HepG2 (cell line): ENCODE measurements around the gene ZG16. TPM values are rescaled to one million over a fixed set of nuclear protein-coding genes. Genes with fewer than 3 reads are reported as not detected.

ENCODE experiments used
- ATAC-seq: fragments of 200-7000 bp; cut with Tn5 transposase; 3 replicates; pipeline ENCODE4 v1.9.1; 2020; ENCODE audit warnings: mild to moderate bottlenecking, moderate library complexity
- BruUV-seq: library from RNA; stranded (reverse); fragments of 400-500 nt; replicated peaks from 2 replicates; lab custom pipeline; 2021; lab: Mats Ljungman, UMichigan
- CTCF ChIA-PET: fragments of 300-600 bp; formaldehyde crosslinking; extraction: SDS; loops from one replicate; lab custom pipeline; 2021; ENCODE audit warnings: low total read pairs, inconsistent platforms, low intra/inter-chr PET ratio; lab: Yijun Ruan, JAX
- POLR2A ChIA-PET: fragments of 350-600 bp; sonication (Branson Sonifier 250); formaldehyde crosslinking; loops from one replicate; lab custom pipeline; 2020; ENCODE audit warnings: antibody characterized with exemption, inconsistent platforms; lab: Yijun Ruan, JAX
- DNase-seq: peaks from one replicate; pipeline ENCODE4 v3.0.0-alpha.2; 2015; ENCODE audit warnings: low spot score
- FAIRE-seq: peaks from 3 replicates; lab custom pipeline; 2011; peaks lifted over from hg19 to GRCh38; lab: Jason Lieb, UNC
- H2AFZ ChIP-seq: one replicate; pipeline ENCODE4 v1.6.1; 2011; ENCODE audit warnings: low read length, inconsistent platforms
- H3K27ac ChIP-seq: fragments of 300-600 bp; 3 replicates; pipeline ENCODE4 v1.8.0; 2011; ENCODE audit warnings: mixed run types, mild to moderate bottlenecking, mixed read lengths, low read length, inconsistent platforms; ENCODE audit not compliant: insufficient read depth; ENCODE audit errors: extremely low read length
- H3K27me3 ChIP-seq, 2 experiments: fragments of 200-600 bp in 1 of 2; 2 replicates in 1 of 2; 3 replicates in 1 of 2; pipeline versions ENCODE4 v1.6.0 to v1.8.0; 2011; ENCODE audit warnings: low read length in 2 of 2, mild to moderate bottlenecking in 2 of 2, moderate library complexity in 2 of 2, inconsistent platforms in 1 of 2; ENCODE audit not compliant: insufficient read depth in 2 of 2, control insufficient read depth in 1 of 2
- H3K36me3 ChIP-seq, 2 experiments: fragments of 200-600 bp in 1 of 2; replicated peaks in 1 of 2; 2 replicates in 1 of 2; 3 replicates in 1 of 2; pipeline versions ENCODE4 v1.5.1 to v1.8.0; 2011; ENCODE audit warnings: low read length in 2 of 2, inconsistent platforms in 1 of 2; ENCODE audit not compliant: insufficient read depth in 2 of 2, control insufficient read depth in 1 of 2
- H3K4me1 ChIP-seq: 2 replicates; pipeline ENCODE4 v1.5.1; 2012; ENCODE audit warnings: low read length, inconsistent platforms; ENCODE audit not compliant: insufficient read depth
- H3K4me2 ChIP-seq: 2 replicates; pipeline ENCODE4 v1.6.0; 2011; ENCODE audit warnings: low read depth, low read length, inconsistent platforms
- H3K4me3 ChIP-seq, 3 experiments: fragments of 200-600 bp in 1 of 3; sonication (generic), shearing (Covaris generic) in 1 of 3; replicated peaks in 1 of 3; 2 replicates each; pipeline ENCODE4 v1.5.1; 2011 to 2016; ENCODE audit warnings: low read length in 3 of 3, inconsistent platforms in 2 of 3, low read depth in 2 of 3, mild to moderate bottlenecking in 2 of 3, control low read depth in 1 of 3, mixed read lengths in 1 of 3; ENCODE audit not compliant: insufficient read depth in 1 of 3
- H3K79me2 ChIP-seq: one replicate; pipeline ENCODE4 v1.6.1; 2011; ENCODE audit warnings: low read length, inconsistent platforms; ENCODE audit not compliant: insufficient read depth
- H3K9ac ChIP-seq: 2 replicates; pipeline ENCODE4 v1.6.0; 2011; ENCODE audit warnings: mild to moderate bottlenecking, low read depth, low read length, inconsistent platforms; ENCODE audit not compliant: insufficient read depth
- H3K9me3 ChIP-seq: 2 replicates; pipeline ENCODE4 v1.5.1; 2012; ENCODE audit warnings: mild to moderate bottlenecking, low read length
- H4K20me1 ChIP-seq: 2 replicates; pipeline ENCODE4 v1.6.0; 2011; ENCODE audit warnings: inconsistent platforms, mild to moderate bottlenecking, low read length, moderate library complexity; ENCODE audit not compliant: insufficient read depth
- GTF2F1 ChIP-seq: fragments of 150-350 bp; IDR thresholded peaks from 2 replicates; pipeline ENCODE4 v1.6.1; 2014; ENCODE audit warnings: low read length
- KAT8 ChIP-seq: IDR thresholded peaks from 2 replicates; pipeline ENCODE4 v1.6.1; 2016; ENCODE audit warnings: missing genetic modification reagents, missing compliant biosample characterization
- KDM5A ChIP-seq: fragments of 200-600 bp; sonication (generic); IDR thresholded peaks from 2 replicates; pipeline ENCODE4 v1.7.0; 2018; ENCODE audit warnings: antibody characterized with exemption, mild to moderate bottlenecking, low read length, borderline replicate concordance
- KDM5B ChIP-seq: sonication (generic); formaldehyde crosslinking; IDR thresholded peaks from 2 replicates; pipeline ENCODE4 v1.4.0; 2020; ENCODE audit warnings: missing genetic modification reagents, mild to moderate bottlenecking, borderline replicate concordance
- KDM6A ChIP-seq: IDR thresholded peaks from 2 replicates; pipeline ENCODE4 v1.6.1; 2016; ENCODE audit warnings: low read depth
- MLLT10 ChIP-seq: sonication (generic); formaldehyde crosslinking; IDR thresholded peaks from 2 replicates; pipeline ENCODE4 v1.4.0; 2020; ENCODE audit warnings: missing genetic modification reagents
- PAF1 ChIP-seq: IDR thresholded peaks from 2 replicates; pipeline ENCODE4 v1.6.1; 2016; ENCODE audit warnings: missing genetic modification reagents, missing compliant biosample characterization
- PAX8 ChIP-seq: sonication (generic); formaldehyde crosslinking; IDR thresholded peaks from 2 replicates; pipeline ENCODE4 v1.8.0; 2022; ENCODE audit warnings: mild to moderate bottlenecking, missing genetic modification reagents, borderline replicate concordance
- SMAD9 ChIP-seq: sonication (generic); formaldehyde crosslinking; IDR thresholded peaks from 2 replicates; pipeline ENCODE4 v1.5.1; 2020; ENCODE audit warnings: mild to moderate bottlenecking, missing genetic modification reagents
- ZBTB20 ChIP-seq: sonication (generic); formaldehyde crosslinking; IDR thresholded peaks from 2 replicates; pipeline ENCODE4 v1.8.1; 2023; ENCODE audit warnings: missing genetic modification reagents, low read depth, mild to moderate bottlenecking, borderline replicate concordance
- ZNF484 ChIP-seq: sonication (generic); formaldehyde crosslinking; IDR thresholded peaks from 2 replicates; pipeline ENCODE4 v1.5.1; 2020; ENCODE audit warnings: mild to moderate bottlenecking, low read depth, missing genetic modification reagents, borderline replicate concordance
- ZNF576 ChIP-seq: sonication (generic); formaldehyde crosslinking; IDR thresholded peaks from 2 replicates; pipeline ENCODE4 v1.4.0; 2020; ENCODE audit warnings: mild to moderate bottlenecking, missing genetic modification reagents
- ZNF704 ChIP-seq: sonication (generic); formaldehyde crosslinking; IDR thresholded peaks from 2 replicates; pipeline ENCODE4 v1.8.1; 2023; ENCODE audit warnings: mild to moderate bottlenecking, inconsistent platforms, moderate library complexity, missing genetic modification reagents, borderline replicate concordance
- ZNF775 ChIP-seq: sonication (generic); formaldehyde crosslinking; IDR thresholded peaks from 2 replicates; pipeline ENCODE4 v1.4.0; 2020; ENCODE audit warnings: missing genetic modification reagents, mild to moderate bottlenecking, moderate library complexity, borderline replicate concordance
- ZXDC ChIP-seq: sonication (generic); formaldehyde crosslinking; IDR thresholded peaks from 2 replicates; pipeline ENCODE4 v1.5.0; 2020; ENCODE audit warnings: mild to moderate bottlenecking, missing genetic modification reagents
- WGBS: methylation state at CpG from one replicate; pipeline ENCODE4 v1.1.6; 2017; ENCODE audit warnings: low lambda C conversion rate; 5-methylcytosine and 5-hydroxymethylcytosine counted together
- in situ Hi-C: cut with HindIII; loops from 2 replicates; pipeline ENCODE4 v1.10.0; 2017; ENCODE audit warnings: low pct_unique_long_range_greater_than_20kb; ENCODE audit not compliant: extremely low pct_ligation_motif_present
- intact Hi-C: fragments of 100-400 bp; cut with micrococcal nuclease; formaldehyde crosslinking; loops from one replicate; pipeline ENCODE4 v1.10.0; 2022; ENCODE audit not compliant: unreplicated experiment
- polyA plus RNA-seq, 8 experiments: library from polyadenylated mRNA; depleted of rRNA in 3 of 8; stranded (reverse) in 7 of 8; unstranded in 1 of 8; fragments of >200 nt; fragmentation: Illumina TruSeq in 4 of 8; extraction: Trizol in 4 of 8; gene quantifications; 2 replicates each; pipeline versions ENCODE4 v1.2.1 to v1.2.3, GENCODE V29; 2011 to 2016; ENCODE audit warnings: low read depth in 4 of 8, missing spikeins in 1 of 8, mixed read lengths in 1 of 8; ENCODE audit not compliant: insufficient read depth in 1 of 8
- total RNA-seq, 5 experiments: library from RNA; depleted of rRNA; stranded (reverse); fragments of >200 nt; fragmentation: Illumina TruSeq; extraction: Trizol; gene quantifications; 2 replicates each; pipeline ENCODE4 v1.2.3, GENCODE V29; 2016; ENCODE audit warnings: low read depth in 1 of 5

The ZG16 gene
- total and polyA plus RNA-seq, 2 of the 13 experiments (the other 11 are each of a cell fraction or from before 2014, with no cell fraction given), result 0.04 to 0.07 TPM

- no peak for TF ChIP-seq KDM6A (CRISPR knock-in tag)
These were observed 37.1 kb downstream of the ZG16 start (continued) for GRCh38 chr16:29815032-29815721.

GRCh38 chr16:29815793-29816693 lies 38.0 kb downstream of the ZG16 start, which contains the start of gene PAGR1:
Gene PAGR1 (plus strand): TSS chr16:29816152. CDS start chr16:29816526, 374 bp downstream.
- Histone ChIP-seq H3K9me3 (no peaks in the 10 kb centered on the region), H3K4me2 (peak within 1 kb of the TSS; percentile 99), H3K27ac (peak within 1 kb of the TSS; percentile 83), H2AFZ (no peak within 1 kb of the TSS), H3K4me1 (peaks cover 80% of the 10 kb centered on the region), H3K36me3 (peaks cover 0 to 9% of the 10 kb centered on the region in 2 experiments; a peak in 2 of 5 replicates), H3K9ac (peak within 1 kb of the TSS; percentile 79), H3K4me3 (peak within 1 kb of the TSS; percentile 86 to 93 (median 88)), H4K20me1 (peaks cover 5% of the 10 kb centered on the region; the same call in 1 of the 2 replicates), H3K27me3 (peaks cover 0 to 12% of the 10 kb centered on the region in 2 experiments; a peak in 2 of 5 replicates), H3K79me2 (peaks cover 22% of the 10 kb centered on the region)
- peak; percentile 99 for DNase-seq
- peak; percentile 63 for ATAC-seq
- intact Hi-C loops, result loop anchor here (1.0 kb wide), 1 partner anchor 32 kb away; no protein-coding TSS in a partner anchor
- TSS peak; percentile 74 for BruUV-seq
- FAIRE-seq, result peak; percentile 85
- in situ Hi-C loops, result loop anchor here (25.0 kb wide), 1 partner anchor 846 kb away; the partner anchor contains the start of genes FBRS and PRR14
- POLR2A ChIA-PET, result interaction anchor here (0.6 to 7.0 kb wide), 28 partner anchors 9 to 249 kb away, joined by 3 to 145 read pairs (median 6); partner anchors contain the start of genes ALDOA, ASPHD1, CDIPT and KCTD13
- under 1% methylated on average over 34 of the region's 70 CpGs for WGBS
- CTCF ChIA-PET, result interaction anchor here (0.9 to 1.5 kb wide), 4 partner anchors 26 to 116 kb away, joined by 3 to 6 read pairs (median 4); partner anchors contain the start of gene KIF22
- TF ChIP-seq SMAD9 (CRISPR knock-in tag) (no peak; the same call in 1 of the 2 replicates), KDM5A (peak; percentile 69; the same call in 1 of the 2 replicates), PAX8 (peak; percentile 26), ZNF775 (CRISPR knock-in tag) (peak; percentile 38; the same call in 1 of the 2 replicates), KDM5B (CRISPR knock-in tag) (peak; percentile 93), ZNF576 (CRISPR knock-in tag) (peak; percentile 66; the same call in 1 of the 2 replicates), KAT8 (peak; percentile 92), ZXDC (CRISPR knock-in tag) (no peak; the same call in 1 of the 2 replicates), ZNF484 (CRISPR knock-in tag) (no peak), ZBTB20 (CRISPR knock-in tag) (peak; percentile 16; the same call in 1 of the 2 replicates), MLLT10 (CRISPR knock-in tag) (no peak), PAF1 (CRISPR knock-in tag) (no peak), ZNF704 (CRISPR knock-in tag) (peak; percentile 22; the same call in 1 of the 2 replicates), GTF2F1 (no peak)
